Gastrocnemius medialis (tissue), 4 donors: ENCODE data around the gene SLC39A13. TPM values are rescaled to one million over a fixed set of nuclear protein-coding genes. Genes with fewer than 3 reads are reported as not detected.

Experiments
- ATAC-seq, 2 donors: fragments of 150-250 bp; one replicate each; pipeline ENCODE4 v1.9.1; 2016
- DNase-seq, 2 donors: peaks; one replicate each; pipeline ENCODE4 v3.0.0-alpha.2; 2019
- H3K27ac ChIP-seq, 4 donors: fragments of 200-600 bp; sonication (generic); 1 replicate in 1 of 4; 2 replicates in 3 of 4; pipeline ENCODE4 v1.5.1; 2016 to 2018; ENCODE audit warnings: mild to moderate bottlenecking in 2 of 4, moderate library complexity in 1 of 4
- H3K27me3 ChIP-seq, 3 donors: fragments of 200-600 bp; sonication (generic) in 2 of 3; 1 replicate in 1 of 3; 2 replicates in 2 of 3; pipeline versions ENCODE4 v1.5.1 to v1.6.0; 2016 to 2019; ENCODE audit warnings: mild to moderate bottlenecking in 1 of 3, moderate library complexity in 1 of 3
- H3K36me3 ChIP-seq, 2 donors: fragments of 200-600 bp; sonication (generic) in 1 of 2; one replicate each; pipeline ENCODE4 v1.5.1; 2017 to 2018
- H3K4me1 ChIP-seq, 2 donors: fragments of 200-600 bp; sonication (generic) in 1 of 2; one replicate each; pipeline ENCODE4 v1.5.1; 2016 to 2017; ENCODE audit warnings: mild to moderate bottlenecking in 2 of 2
- H3K4me3 ChIP-seq, 4 donors: fragments of 200-600 bp; sonication (generic) in 3 of 4; 1 replicate in 1 of 4; 2 replicates in 3 of 4; pipeline ENCODE4 v1.5.1; 2016 to 2019; ENCODE audit warnings: mild to moderate bottlenecking in 2 of 4
- H3K9me3 ChIP-seq, 3 donors: fragments of 200-600 bp; sonication (generic) in 2 of 3; 1 replicate in 1 of 3; 2 replicates in 2 of 3; pipeline ENCODE4 v1.5.1; 2016 to 2019
- CTCF ChIP-seq, 5 experiments: fragments of 450-650 bp in 3 of 5; fragments of 200-600 bp in 2 of 5; sonication (generic) in 2 of 5; IDR thresholded peaks in 4 of 5; conservative IDR thresholded peaks in 1 of 5; 1 replicate in 4 of 5; 2 replicates in 1 of 5; pipeline ENCODE4 v1.5.1; 2016 to 2019; ENCODE audit warnings: antibody characterized with exemption in 5 of 5, mild to moderate bottlenecking in 3 of 5, moderate library complexity in 3 of 5
- POLR2A ChIP-seq, 2 donors: fragments of 450-650 bp; IDR thresholded peaks; one replicate each; pipeline ENCODE4 v1.6.1; 2017; ENCODE audit warnings: antibody characterized with exemption in 2 of 2, mild to moderate bottlenecking in 2 of 2, moderate library complexity in 2 of 2
- in situ Hi-C, 4 donors: fragments of 200-750 bp; cut with MboI; loops; one replicate each; pipeline versions ENCODE4 v1.15.0 to v1.8.0; 2017; ENCODE audit warnings: low sequenced_read_pairs in 4 of 4
- intact Hi-C: fragments of 100-400 bp; cut with DNase I; formaldehyde crosslinking; loops from one replicate; pipeline ENCODE4 v1.15.1; 2023; ENCODE audit warnings: low total_unique reads
- total RNA-seq, 4 donors: library from RNA; depleted of rRNA; stranded (reverse); fragments of >200 nt; gene quantifications; one replicate each; pipeline versions ENCODE4 v1.1.0 to v1.2.3, GENCODE V29; 2016

SLC39A13 gene
- total RNA-seq, 4 donors from 2014 or later, result 16.8 to 48.9 (median 25.6) TPM

- Histone ChIP-seq H3K4me3 (no peak overlapping the region), H3K27ac (peak overlapping the region in 2 of 4 donors; percentile 13 to 84), H3K27me3 (no peaks in the 10 kb centered on the region), H3K36me3 (peaks cover 0 to 51% of the 10 kb centered on the region in 2 donors), H3K4me1 (peaks cover 18 to 20% of the 10 kb centered on the region in 2 donors), H3K9me3 (no peaks in the 10 kb centered on the region)
- ATAC-seq, result no peak
- TF ChIP-seq POLR2A (IDR thresholded peaks at IDR 0.05), result no peak
- no peak for TF ChIP-seq CTCF (IDR thresholded peaks at IDR 0.05 in 4 of 5, conservative IDR thresholded peaks at IDR 0.05 in 1 of 5)
- DNase-seq, result no peak
- in situ Hi-C loops (no loop called here), intact Hi-C loops (no loop called here)
These were observed 9.3 kb downstream of the SLC39A13 start for GRCh38 chr11:47417712-47418111.

DNA sequence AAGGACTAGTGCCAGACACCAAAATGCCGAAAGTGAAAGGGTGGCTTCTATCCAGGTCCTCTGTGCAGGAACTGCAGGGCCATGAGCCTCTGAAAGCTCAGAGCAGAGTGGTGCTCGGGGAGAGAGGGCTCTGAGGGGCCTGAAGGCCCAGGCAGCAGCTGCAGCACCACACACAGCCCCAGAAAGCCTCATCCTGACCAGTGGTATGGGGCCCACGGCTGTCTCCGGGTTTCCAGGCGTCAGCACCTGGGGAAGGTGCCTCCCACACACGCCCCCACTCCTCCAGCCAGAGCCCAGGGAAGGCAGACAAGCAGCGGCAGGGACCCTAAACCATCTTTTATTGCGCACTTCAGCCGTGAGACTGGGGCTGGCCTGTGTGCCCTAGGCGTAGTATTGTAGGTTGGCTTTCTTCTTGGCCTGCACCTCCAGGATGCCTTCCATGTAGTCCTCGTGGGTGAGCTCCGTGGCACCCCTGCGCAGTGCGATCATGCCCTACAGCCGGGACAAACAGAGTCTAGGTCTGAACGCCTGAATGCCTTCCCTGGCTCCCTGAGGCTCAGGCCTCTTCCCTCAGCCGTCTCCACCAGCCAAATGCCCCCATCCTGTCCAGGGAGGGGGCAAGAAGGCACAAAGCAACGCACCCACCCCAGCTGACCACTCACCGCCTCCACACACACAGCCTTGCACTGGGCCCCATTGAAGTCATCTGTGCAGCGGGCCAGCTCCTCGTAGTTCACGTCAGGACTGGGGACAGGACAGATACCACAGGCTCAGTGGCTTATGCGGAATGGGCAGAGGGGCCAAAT lies 10.3 kb downstream of the SLC39A13 start:
- no peak overlapping the region for H3K27ac ChIP-seq
- no peaks in the 10 kb centered on the region for H3K27me3 ChIP-seq
- TF ChIP-seq POLR2A (IDR thresholded peaks at IDR 0.05) (no peak), CTCF (IDR thresholded peaks at IDR 0.05 in 4 of 5, conservative IDR thresholded peaks at IDR 0.05 in 1 of 5) (no peak)
- H3K9me3 ChIP-seq, result no peaks in the 10 kb centered on the region
- ATAC-seq (no peak), DNase-seq (no peak)
- peaks cover 18 to 20% of the 10 kb centered on the region in 2 donors for H3K4me1 ChIP-seq
- no peak overlapping the region for H3K4me3 ChIP-seq
- H3K36me3 ChIP-seq, result peaks cover under 1 to 60% of the 10 kb centered on the region in 2 donors
- in situ Hi-C loops, result no loop called here
- intact Hi-C loops, result no loop called here

GRCh38 chr11:47425611-47426010 lies 17.2 kb downstream of the SLC39A13 start:
- ATAC-seq (peak in 1 of 2 donors; percentile 1), DNase-seq (no peak)
- Histone ChIP-seq H3K27me3 (no peaks in the 10 kb centered on the region), H3K4me3 (peak overlapping the region; percentile 73 to 99 (median 84)), H3K27ac (peak overlapping the region; percentile 91 to 96 (median 94)), H3K36me3 (peaks cover 3 to 47% of the 10 kb centered on the region in 2 donors), H3K9me3 (no peaks in the 10 kb centered on the region), H3K4me1 (peaks cover 15 to 23% of the 10 kb centered on the region in 2 donors)
- TF ChIP-seq POLR2A (IDR thresholded peaks at IDR 0.05), result no peak
- no peak for TF ChIP-seq CTCF (IDR thresholded peaks at IDR 0.05 in 4 of 5, conservative IDR thresholded peaks at IDR 0.05 in 1 of 5)
- intact Hi-C loops, result loop anchor here (1.0 to 10.0 kb wide), 3 partner anchors 17 to 1571 kb away; partner anchors contain the start of gene SLC39A13
- in situ Hi-C loops, result no loop called here

- in situ Hi-C loops, result no loop called here
- ATAC-seq (peak; percentile 89 to 91), DNase-seq (peak; percentile 97 to 98)
- Histone ChIP-seq H3K4me1 (peaks cover 15 to 25% of the 10 kb centered on the region in 2 donors), H3K27me3 (no peaks in the 10 kb centered on the region), H3K4me3 (peak within 1 kb of the TSS; percentile 73 to 99 (median 84)), H3K36me3 (peaks cover 3 to 40% of the 10 kb centered on the region in 2 donors), H3K9me3 (no peaks in the 10 kb centered on the region), H3K27ac (peak within 1 kb of the TSS; percentile 91 to 96 (median 94))
- TF ChIP-seq CTCF (IDR thresholded peaks at IDR 0.05 in 4 of 5, conservative IDR thresholded peaks at IDR 0.05 in 1 of 5) (no peak), POLR2A (IDR thresholded peaks at IDR 0.05) (peak; percentile 89 to 90)
- intact Hi-C loops, result loop anchor here (1.0 to 10.0 kb wide), 3 partner anchors 18 to 1572 kb away; partner anchors contain the start of gene SLC39A13
These were observed 17.9 kb downstream of the SLC39A13 start, which contains the start of gene PSMC3 for GRCh38 chr11:47426062-47426956. Gene PSMC3 (minus strand): TSS chr11:47426439. CDS start chr11:47426279, 160 bp downstream.
